SK-N-SH (cell line): ENCODE data around the gene SUPT3H. TPM values are rescaled to one million over a fixed set of nuclear protein-coding genes. Genes with fewer than 3 reads are reported as not detected.

ENCODE experiments used
- CTCF ChIA-PET: fragments of 300-600, 350-600 bp; formaldehyde crosslinking; extraction: SDS; loops from one replicate; lab custom pipeline; 2021; lab: Yijun Ruan, JAX
- POLR2A ChIA-PET: fragments of 350-600 bp; sonication (Branson Sonifier 250); formaldehyde crosslinking; extraction: SDS; loops from one replicate; lab custom pipeline; 2020; ENCODE audit warnings: antibody characterized with exemption, inconsistent platforms; lab: Yijun Ruan, JAX
- DNase-seq: peaks from one replicate; pipeline ENCODE4 v3.0.0; 2012
- H2AFZ ChIP-seq: fragments of 200-600 bp; sonication (generic); 2 replicates; pipeline ENCODE4 v1.8.1; 2016; ENCODE audit warnings: antibody characterized with exemption, mild to moderate bottlenecking, low read depth
- H3F3A ChIP-seq: fragments of 200-600 bp; sonication (generic); replicated peaks from 2 replicates; pipeline ENCODE3; 2016; ENCODE audit warnings: antibody characterized with exemption, mild to moderate bottlenecking; ENCODE audit not compliant: insufficient read depth
- H3K27ac ChIP-seq, 2 experiments: fragments of 200-500 bp in 1 of 2; fragments of 200-600 bp in 1 of 2; sonication (Bioruptor generic) in 1 of 2; sonication (generic), shearing (Covaris generic) in 1 of 2; 2 replicates each; pipeline versions ENCODE4 v1.5.1 to v1.6.1; 2014 to 2016; ENCODE audit warnings: low read depth in 2 of 2, inconsistent platforms in 1 of 2, low read length in 1 of 2, mild to moderate bottlenecking in 1 of 2, mixed read lengths in 1 of 2
- H3K27me3 ChIP-seq: fragments of 200-600 bp; sonication (generic), shearing (Covaris generic); 2 replicates; pipeline ENCODE4 v1.6.1; 2016; ENCODE audit warnings: mixed run types; ENCODE audit not compliant: insufficient read depth
- H3K36me3 ChIP-seq, 2 experiments: fragments of 200-500 bp in 1 of 2; fragments of 200-600 bp in 1 of 2; sonication (Bioruptor generic) in 1 of 2; sonication (generic) in 1 of 2; replicated peaks in 1 of 2; 2 replicates each; pipeline versions ENCODE3 to v1.5.1; 2014 to 2016; ENCODE audit warnings: low read length in 1 of 2, mild to moderate bottlenecking in 1 of 2; ENCODE audit not compliant: insufficient read depth in 2 of 2, control insufficient read depth in 1 of 2
- H3K4me1 ChIP-seq, 2 experiments: fragments of 200-500 bp in 1 of 2; fragments of 200-600 bp in 1 of 2; sonication (Bioruptor generic) in 1 of 2; sonication (generic), shearing (Covaris generic) in 1 of 2; 2 replicates each; pipeline versions ENCODE4 v1.5.1 to v1.6.1; 2014 to 2016; ENCODE audit warnings: low read depth in 1 of 2, low read length in 1 of 2, mixed run types in 1 of 2; ENCODE audit not compliant: insufficient read depth in 2 of 2, control insufficient read depth in 1 of 2
- H3K4me2 ChIP-seq: fragments of 200-600 bp; sonication (generic), shearing (Covaris generic); 2 replicates; pipeline ENCODE4 v1.6.1; 2017; ENCODE audit warnings: mixed run types
- H3K4me3 ChIP-seq, 2 experiments: fragments of 200-500 bp in 1 of 2; fragments of 200-600 bp in 1 of 2; sonication (Bioruptor generic) in 1 of 2; sonication (generic), shearing (Covaris generic) in 1 of 2; 2 replicates each; pipeline versions ENCODE4 v1.5.1 to v1.8.1; 2014 to 2016; ENCODE audit warnings: low read depth in 2 of 2, inconsistent platforms in 1 of 2, low read length in 1 of 2, mild to moderate bottlenecking in 1 of 2, mixed read lengths in 1 of 2, moderate library complexity in 1 of 2
- H3K79me2 ChIP-seq: fragments of 200-600 bp; sonication (generic); 2 replicates; pipeline ENCODE4 v1.8.1; 2017; ENCODE audit warnings: mild to moderate bottlenecking; ENCODE audit not compliant: insufficient read depth
- H3K9ac ChIP-seq: fragments of 200-600 bp; sonication (generic); 2 replicates; pipeline ENCODE4 v1.6.1; 2017; ENCODE audit warnings: mixed run types
- H3K9me2 ChIP-seq: fragments of 200-600 bp; sonication (generic); 2 replicates; pipeline ENCODE4 v1.6.1; 2017; ENCODE audit warnings: mixed run types
- H3K9me3 ChIP-seq: fragments of 200-600 bp; sonication (generic); 2 replicates; pipeline ENCODE4 v1.6.1; 2017; ENCODE audit warnings: mixed run types, mild to moderate bottlenecking, moderate library complexity
- H4K20me1 ChIP-seq: fragments of 200-600 bp; sonication (generic); 2 replicates; pipeline ENCODE4 v1.6.1; 2017; ENCODE audit warnings: mild to moderate bottlenecking, mixed run types; ENCODE audit not compliant: insufficient read depth
- CTCF ChIP-seq: fragments of 200-600 bp; sonication (generic); IDR thresholded peaks from 2 replicates; pipeline ENCODE4 v1.6.1; 2017; ENCODE audit warnings: antibody characterized with exemption, mild to moderate bottlenecking, moderate library complexity
- EP300 ChIP-seq, 2 experiments: IDR thresholded peaks; 2 replicates each; pipeline versions ENCODE4 v1.4.0 to v1.6.1; 2012; ENCODE audit warnings: borderline replicate concordance in 1 of 2, low read depth in 1 of 2, low read length in 1 of 2
- FOSL2 ChIP-seq: IDR thresholded peaks from 2 replicates; pipeline ENCODE4 v1.4.0; 2012; ENCODE audit warnings: low read depth, mild to moderate bottlenecking, moderate library complexity, borderline replicate concordance
- FOXJ3 ChIP-seq: sonication (generic); formaldehyde crosslinking; IDR thresholded peaks from 2 replicates; pipeline ENCODE4 v1.5.1; 2020; ENCODE audit warnings: mild to moderate bottlenecking, missing genetic modification reagents
- JUND ChIP-seq: IDR thresholded peaks from 2 replicates; pipeline ENCODE4 v1.4.0; 2012
- MAX ChIP-seq: IDR thresholded peaks from 2 replicates; pipeline ENCODE4 v1.4.0; 2012; ENCODE audit warnings: low read depth
- NFIC ChIP-seq: IDR thresholded peaks from 2 replicates; pipeline ENCODE4 v1.4.0; 2012; ENCODE audit warnings: borderline replicate concordance
- NRF1 ChIP-seq: IDR thresholded peaks from 2 replicates; pipeline ENCODE4 v1.6.1; 2012; ENCODE audit warnings: low read depth, mild to moderate bottlenecking, low read length
- PBX3 ChIP-seq: IDR thresholded peaks from 2 replicates; pipeline ENCODE4; 2012
- REST ChIP-seq: IDR thresholded peaks from 2 replicates; pipeline ENCODE4 v1.6.1; 2012; ENCODE audit warnings: mild to moderate bottlenecking, low read depth, low read length, moderate library complexity
- RFX5 ChIP-seq: IDR thresholded peaks from 2 replicates; pipeline ENCODE4 v1.6.1; 2012; ENCODE audit warnings: mild to moderate bottlenecking, improper control_type of control experiment, low read length
- TCF12 ChIP-seq: IDR thresholded peaks from 2 replicates; pipeline ENCODE4 v1.4.0; 2012
- TEAD4 ChIP-seq: IDR thresholded peaks from 2 replicates; pipeline ENCODE4 v1.4.0; 2012; ENCODE audit warnings: mild to moderate bottlenecking, borderline replicate concordance; ENCODE audit not compliant: insufficient read depth
- YY1 ChIP-seq: IDR thresholded peaks from 2 replicates; pipeline ENCODE4 v1.4.0; 2012; ENCODE audit warnings: low read depth, mild to moderate bottlenecking
- polyA plus RNA-seq, 3 experiments: library from polyadenylated mRNA; depleted of rRNA; stranded (reverse); fragments of >200 nt; gene quantifications; 2 replicates each; pipeline ENCODE4 v1.2.3, GENCODE V29; 2012

Gene SUPT3H
- polyA plus RNA-seq, 1 of the 3 experiments (the other 2 are of a cell fraction), result 10.9 TPM

- POLR2A ChIA-PET, result no interaction called here
- CTCF ChIA-PET, result no interaction called here
Observed at GRCh38 chr6:45116714-45117410, 260.9 kb downstream of the SUPT3H start.

More at GRCh38 chr6:45116714-45117410, 260.9 kb downstream of the SUPT3H start:
- peak; percentile 60; the same call in 1 of the 2 replicates for TF ChIP-seq TCF12
- no peak for TF ChIP-seq CTCF
- no peak for TF ChIP-seq RFX5
- TF ChIP-seq JUND, result peak; percentile 79
- peak; percentile 44; the same call in 1 of the 2 replicates for TF ChIP-seq NFIC
- TF ChIP-seq MAX, result no peak
- no peak for TF ChIP-seq YY1
- TF ChIP-seq NRF1, result no peak
- no peak for TF ChIP-seq TEAD4
- TF ChIP-seq FOSL2, result peak; percentile 40; the same call in 1 of the 2 replicates
- TF ChIP-seq PBX3, result peak; percentile 23; the same call in 1 of the 2 replicates
- TF ChIP-seq REST, result no peak
- TF ChIP-seq FOXJ3 (CRISPR knock-in tag), result no peak
- TF ChIP-seq EP300 (IDR thresholded peaks at IDR 0.05; ENCODE audit: borderline replicate concordance in 1 of 2, low read depth in 1 of 2, low read length in 1 of 2), result peak in 1 of 2 experiments; percentile 41; a peak in 1 of 4 replicates
- TF ChIP-seq, all 33 proteins: peak for 6
- H3K9me2 ChIP-seq, result no peaks in the 10 kb centered on the region
- no peaks in the 10 kb centered on the region for H3K9me3 ChIP-seq
- H3K79me2 ChIP-seq, result no peaks in the 10 kb centered on the region
- no peaks in the 10 kb centered on the region for H4K20me1 ChIP-seq
- H3K4me2 ChIP-seq, result peak overlapping the region; percentile 3; the same call in 1 of the 2 replicates
- H3K4me1 ChIP-seq, result no peaks in the 10 kb centered on the region; a peak in 1 of 4 replicates
- no peaks in the 10 kb centered on the region for H3K27me3 ChIP-seq
- no peak overlapping the region for H2AFZ ChIP-seq
- peaks cover 12% of the 10 kb centered on the region for H3F3A ChIP-seq
- H3K36me3 ChIP-seq, result no peaks in the 10 kb centered on the region
- H3K9ac ChIP-seq, result no peak overlapping the region
- no peak for DNase-seq
- peak overlapping the region; percentile 11 to 58; a peak in 3 of 4 replicates for H3K27ac ChIP-seq
- H3K4me3 ChIP-seq, result no peak overlapping the region
